ENCODE data around the gene USP2. TPM values are rescaled to one million over a fixed set of nuclear protein-coding genes. Genes with fewer than 3 reads are reported as not detected.

Gene USP2
- total RNA-seq, 4 donors from 2014 or later: 4.6 to 10.0 (median 6.6) TPM

DNA sequence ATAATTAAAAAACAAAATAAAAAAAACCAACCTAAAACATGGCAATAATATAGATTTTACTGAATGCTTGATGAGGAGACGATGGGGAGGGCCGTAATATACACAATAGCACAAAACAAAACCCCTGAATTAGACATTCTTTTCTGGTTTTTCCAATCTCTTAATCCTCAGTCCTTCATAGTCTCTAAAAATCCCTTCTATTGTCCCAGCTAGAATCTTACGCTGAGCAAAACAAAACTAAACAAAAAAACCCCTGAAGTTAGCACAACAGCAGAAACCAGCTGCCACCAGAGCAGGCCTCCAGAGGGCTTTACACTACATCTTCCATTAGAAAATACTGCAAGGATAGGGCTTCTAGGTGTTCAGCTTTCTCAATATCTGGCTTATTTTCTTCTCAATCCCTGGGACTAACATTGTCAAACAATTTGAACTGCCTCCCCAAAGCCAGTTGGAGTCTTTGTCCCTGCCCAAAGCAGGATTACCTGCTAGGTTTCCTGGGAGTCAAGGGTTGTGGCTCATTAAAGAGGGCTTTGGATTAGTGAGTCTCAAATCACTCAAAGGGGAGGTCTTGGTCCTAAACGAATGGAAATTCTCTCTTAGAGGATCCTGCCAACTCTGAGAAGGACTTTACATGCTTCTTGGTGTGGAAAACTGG, 49.3 kb downstream of the USP2 start:
- no peaks in the 10 kb centered on the region for H3K27me3 ChIP-seq
- WGBS, 2 donors (ENCODE audit: low coverage in 1 of 2): 69 to 80% methylated on average over 1 to 4 of the region's 4 CpGs
- no peaks in the 10 kb centered on the region for H3K9me3 ChIP-seq
- TF ChIP-seq POLR2AphosphoS5 (IDR thresholded peaks at IDR 0.05): no peak
- no peak for TF ChIP-seq EP300 (IDR thresholded peaks at IDR 0.05)
- TF ChIP-seq POLR2A (IDR thresholded peaks at IDR 0.05): no peak
- TF ChIP-seq, protein P1, sequence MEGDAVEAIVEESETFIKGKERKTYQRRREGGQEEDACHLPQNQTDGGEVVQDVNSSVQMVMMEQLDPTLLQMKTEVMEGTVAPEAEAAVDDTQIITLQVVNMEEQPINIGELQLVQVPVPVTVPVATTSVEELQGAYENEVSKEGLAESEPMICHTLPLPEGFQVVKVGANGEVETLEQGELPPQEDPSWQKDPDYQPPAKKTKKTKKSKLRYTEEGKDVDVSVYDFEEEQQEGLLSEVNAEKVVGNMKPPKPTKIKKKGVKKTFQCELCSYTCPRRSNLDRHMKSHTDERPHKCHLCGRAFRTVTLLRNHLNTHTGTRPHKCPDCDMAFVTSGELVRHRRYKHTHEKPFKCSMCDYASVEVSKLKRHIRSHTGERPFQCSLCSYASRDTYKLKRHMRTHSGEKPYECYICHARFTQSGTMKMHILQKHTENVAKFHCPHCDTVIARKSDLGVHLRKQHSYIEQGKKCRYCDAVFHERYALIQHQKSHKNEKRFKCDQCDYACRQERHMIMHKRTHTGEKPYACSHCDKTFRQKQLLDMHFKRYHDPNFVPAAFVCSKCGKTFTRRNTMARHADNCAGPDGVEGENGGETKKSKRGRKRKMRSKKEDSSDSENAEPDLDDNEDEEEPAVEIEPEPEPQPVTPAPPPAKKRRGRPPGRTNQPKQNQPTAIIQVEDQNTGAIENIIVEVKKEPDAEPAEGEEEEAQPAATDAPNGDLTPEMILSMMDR (IDR thresholded peaks at IDR 0.05): no peak
- H3K4me1 ChIP-seq: peaks cover 0 to 33% (median 11%) of the 10 kb centered on the region in 3 donors
- no peak overlapping the region for H3K4me3 ChIP-seq
- ATAC-seq: no peak
- H3K27ac ChIP-seq: no peak overlapping the region
- H3K36me3 ChIP-seq: peaks cover 0 to 18% of the 10 kb centered on the region in 2 donors

DNA sequence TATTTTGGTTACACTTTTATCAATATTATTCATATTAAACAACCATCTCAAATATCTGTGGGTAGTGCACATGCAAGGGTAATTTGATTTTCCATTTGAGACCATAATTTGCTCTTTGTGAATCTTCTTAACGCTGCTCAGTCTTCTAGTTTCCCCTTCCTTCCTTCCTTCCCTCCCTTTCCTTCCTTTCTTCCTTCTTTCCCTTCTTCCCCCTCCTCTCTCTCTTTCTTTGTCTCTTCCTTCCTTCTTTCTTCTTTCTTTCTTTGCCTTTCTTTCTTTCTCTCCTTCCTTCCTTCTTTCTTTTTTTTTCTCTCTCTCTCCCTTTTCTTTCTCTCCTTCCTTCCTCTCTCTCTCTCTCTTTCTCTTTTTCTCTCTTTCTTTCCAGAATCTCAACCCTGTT, 51.3 kb downstream of the USP2 start:
- Histone ChIP-seq H3K27me3 (no peaks in the 10 kb centered on the region), H3K4me1 (peaks cover 0 to 13% (median 4%) of the 10 kb centered on the region in 3 donors), H3K4me3 (no peak overlapping the region), H3K27ac (no peak overlapping the region), H3K36me3 (no peaks in the 10 kb centered on the region), H3K9me3 (no peaks in the 10 kb centered on the region)
- ATAC-seq: no peak
- WGBS, 2 donors (ENCODE audit: low coverage in 1 of 2): 19 to 33% methylated on average over 1 of the region's 1 CpG
- TF ChIP-seq POLR2A (IDR thresholded peaks at IDR 0.05) (no peak), POLR2AphosphoS5 (IDR thresholded peaks at IDR 0.05) (no peak), EP300 (IDR thresholded peaks at IDR 0.05) (no peak)
- TF ChIP-seq, protein P1 (IDR thresholded peaks at IDR 0.05): no peak

DNA sequence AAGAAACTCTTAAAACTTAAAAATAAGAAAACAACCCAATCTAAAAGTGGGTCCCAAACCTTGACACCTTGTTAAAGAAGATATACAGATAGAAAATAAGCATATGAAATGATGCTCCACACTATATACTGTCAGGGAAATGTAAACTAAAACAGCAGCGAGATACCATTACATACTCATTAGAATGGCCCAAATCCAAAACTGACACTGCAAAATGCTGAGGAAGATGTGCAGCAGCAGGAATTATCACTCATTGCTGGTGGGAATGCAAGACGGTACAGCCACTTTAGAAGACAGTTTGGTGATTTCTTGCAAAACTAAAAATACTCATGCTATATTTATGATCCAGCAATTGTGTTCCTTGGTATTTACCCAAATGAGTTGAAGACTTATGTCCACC, 52.2 kb downstream of the USP2 start:
- no peak for TF ChIP-seq POLR2A (IDR thresholded peaks at IDR 0.05)
- TF ChIP-seq, protein P1 (IDR thresholded peaks at IDR 0.05): no peak
- no peak for TF ChIP-seq EP300 (IDR thresholded peaks at IDR 0.05)
- no peak for TF ChIP-seq POLR2AphosphoS5 (IDR thresholded peaks at IDR 0.05)
- Histone ChIP-seq H3K4me3 (no peak overlapping the region), H3K4me1 (peaks cover 0 to 7% (median 0%) of the 10 kb centered on the region in 3 donors), H3K27me3 (no peaks in the 10 kb centered on the region), H3K27ac (no peak overlapping the region), H3K9me3 (no peaks in the 10 kb centered on the region), H3K36me3 (no peaks in the 10 kb centered on the region)
- WGBS, 2 donors (ENCODE audit: low coverage in 1 of 2): 30 to 48% methylated on average over 2 of the region's 2 CpGs
- no peak for ATAC-seq

DNA sequence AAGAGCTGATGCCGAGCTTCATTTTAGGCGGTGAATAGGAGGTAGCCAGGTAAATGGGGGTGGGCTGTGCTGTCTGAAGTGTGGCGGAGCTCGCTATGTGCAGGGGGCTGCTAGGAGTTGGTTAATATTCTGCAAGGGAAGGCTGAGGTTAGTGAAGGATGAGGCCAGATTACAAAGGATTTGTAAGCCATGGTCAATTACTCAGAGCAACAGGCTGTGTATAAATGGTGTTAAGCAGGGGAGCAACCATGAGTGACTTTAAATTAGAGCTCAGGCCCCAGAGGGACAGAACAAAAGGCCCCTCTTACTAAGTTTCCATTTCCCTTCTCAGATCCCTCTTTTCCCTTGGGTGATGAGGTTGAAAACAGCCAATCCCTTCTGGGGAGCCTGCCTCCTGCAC, 57.3 kb downstream of the USP2 start:
- no peak overlapping the region for H3K27ac ChIP-seq
- TF ChIP-seq EP300 (IDR thresholded peaks at IDR 0.05) (no peak), POLR2A (IDR thresholded peaks at IDR 0.05) (no peak), POLR2AphosphoS5 (IDR thresholded peaks at IDR 0.05) (no peak)
- TF ChIP-seq, protein P1 (IDR thresholded peaks at IDR 0.05): no peak
- WGBS, 2 donors (ENCODE audit: low coverage in 1 of 2): 45 to 47% methylated on average over 3 to 4 of the region's 4 CpGs

DNA sequence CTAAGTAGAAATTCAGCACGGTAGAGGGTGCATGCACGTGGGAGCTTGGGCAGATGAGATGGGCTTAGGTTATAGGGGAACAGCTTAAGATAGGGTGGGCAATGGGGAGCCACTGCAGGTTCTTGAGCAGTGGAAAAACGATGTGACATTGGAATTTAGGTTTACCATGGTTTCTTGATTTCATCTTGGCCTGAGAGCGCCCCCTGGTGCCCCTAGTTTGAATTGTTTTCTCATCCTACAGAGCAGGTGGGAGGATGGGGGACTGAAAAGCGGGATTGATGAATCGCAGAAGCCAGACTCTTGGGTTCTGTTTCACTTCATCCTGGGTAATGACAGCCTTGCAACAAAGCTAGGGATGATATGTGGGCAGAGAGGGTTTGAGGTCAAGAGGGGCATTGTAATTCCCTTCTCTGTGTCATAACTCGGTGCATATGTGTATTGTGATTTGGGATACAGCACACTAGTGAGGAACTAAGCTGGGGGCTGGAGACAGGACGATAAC, 57.9 kb downstream of the USP2 start:
- H3K36me3 ChIP-seq: no peaks in the 10 kb centered on the region
- H3K27ac ChIP-seq: peak overlapping the region in 3 of 4 donors; percentile 97 to 99 (median 98)
- H3K27me3 ChIP-seq: no peaks in the 10 kb centered on the region
- 0 to 14% methylated on average over 3 to 8 of the region's 8 CpGs for WGBS, 2 donors (ENCODE audit: low coverage in 1 of 2)
- no peak for ATAC-seq
- H3K4me1 ChIP-seq: peaks cover 7 to 55% (median 34%) of the 10 kb centered on the region in 3 donors
- no peaks in the 10 kb centered on the region for H3K9me3 ChIP-seq
- TF ChIP-seq POLR2A (IDR thresholded peaks at IDR 0.05) (no peak), POLR2AphosphoS5 (IDR thresholded peaks at IDR 0.05) (peak; percentile 65), EP300 (IDR thresholded peaks at IDR 0.05) (no peak)
- TF ChIP-seq, protein P1 (IDR thresholded peaks at IDR 0.05): peak; percentile 80 to 93 (median 88)
- H3K4me3 ChIP-seq: no peak overlapping the region

More for the DNA sequence above, 57.3 kb downstream of the USP2 start:
- Histone ChIP-seq H3K27me3 (no peaks in the 10 kb centered on the region), H3K4me3 (no peak overlapping the region), H3K4me1 (peaks cover 4 to 49% (median 28%) of the 10 kb centered on the region in 3 donors), H3K9me3 (no peaks in the 10 kb centered on the region), H3K36me3 (no peaks in the 10 kb centered on the region)
- no peak for ATAC-seq
